ENCODE results near the gene KANSL1L. TPM values are rescaled to one million over a fixed set of nuclear protein-coding genes. Genes with fewer than 3 reads are reported as not detected.
"Not testable (repeated sequence)": the region's sequence is repeated elsewhere in the genome, so short reads cannot be mapped to it uniquely, and the experiment has no call there.

The KANSL1L gene
- total RNA-seq, 2 experiments from 2014 or later = 4.6 to 6.3 TPM

DNA sequence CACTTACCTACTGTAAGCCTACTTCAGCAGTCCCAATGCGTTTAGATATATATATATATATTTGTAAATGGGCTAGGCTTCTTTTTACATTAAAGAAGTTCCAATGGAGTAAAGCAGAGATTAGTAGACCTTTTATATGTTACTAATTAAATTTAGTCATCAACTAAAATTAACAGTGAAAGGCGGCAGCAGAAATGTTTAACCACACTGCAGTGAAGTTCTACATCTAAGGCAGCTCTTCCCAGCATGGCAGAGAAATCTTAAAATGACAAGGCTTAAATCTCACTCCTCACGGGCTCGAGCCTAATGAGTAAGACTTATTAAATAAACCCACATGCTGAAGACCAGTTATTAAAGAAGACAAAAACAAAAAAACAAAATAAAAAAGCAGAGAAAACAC is 19.1 kb upstream of the KANSL1L start:
- DNase-seq = no peak
- no peak overlapping the region for H3K4me3 Mint-ChIP-seq

DNA sequence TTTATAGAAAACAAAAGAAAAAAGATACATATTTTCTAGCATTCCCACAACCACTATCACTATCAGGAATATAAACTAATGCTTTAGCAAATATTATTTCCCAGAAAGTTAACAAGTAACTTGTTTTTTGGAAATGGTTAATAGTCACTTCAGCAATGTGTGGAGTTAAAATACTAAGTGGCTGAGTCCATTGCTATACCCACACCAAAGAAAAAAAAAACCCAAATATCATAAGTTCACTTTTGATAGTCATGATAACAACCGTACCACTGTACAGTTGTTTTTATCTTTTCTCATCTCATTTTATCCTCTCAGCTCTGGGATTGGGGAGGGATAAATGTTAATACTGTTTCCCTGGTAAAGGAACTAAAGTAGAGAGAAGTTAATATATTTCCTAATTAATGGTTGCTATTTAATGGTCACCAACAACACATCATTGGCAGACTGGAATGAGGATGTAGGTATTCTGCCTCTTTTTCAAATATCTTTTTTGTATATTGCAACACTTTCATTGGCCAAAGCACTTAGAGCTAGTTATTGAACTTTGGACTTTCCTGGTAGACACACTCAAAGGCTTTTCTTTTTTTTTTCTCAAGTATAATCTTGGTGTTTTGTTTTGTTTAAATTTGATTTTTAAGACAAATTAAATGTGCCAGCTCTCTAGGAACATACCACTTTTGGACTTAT is 18.4 kb upstream of the KANSL1L start:
- ChIA-PET CTCF (interaction anchor here (1.3 kb wide), 1 partner anchor 168 kb away, joined by 3 read pairs; no protein-coding TSS in a partner anchor), POLR2A (no interaction called here)
- H3K27me3 Mint-ChIP-seq = peaks cover 25% of the 10 kb centered on the region
- peaks cover 14% of the 10 kb centered on the region for H3K36me3 Mint-ChIP-seq (ENCODE audit: low read depth)
- no peak overlapping the region for H3K4me3 Mint-ChIP-seq
- no peak for DNase-seq
- no peaks in the 10 kb centered on the region for H3K4me1 Mint-ChIP-seq
- H3K9me3 Mint-ChIP-seq = peaks cover 9% of the 10 kb centered on the region
- no peak overlapping the region for H3K27ac Mint-ChIP-seq

More for the DNA sequence above, 19.1 kb upstream of the KANSL1L start:
- Mint-ChIP-seq H3K27ac (no peak overlapping the region), H3K27me3 (peaks cover 21% of the 10 kb centered on the region), H3K36me3 (ENCODE audit: low read depth) (peaks cover 9% of the 10 kb centered on the region), H3K9me3 (peaks cover 3% of the 10 kb centered on the region), H3K4me1 (no peaks in the 10 kb centered on the region)
- ChIA-PET CTCF (interaction anchor here (1.3 kb wide), 1 partner anchor 169 kb away, joined by 3 read pairs; no protein-coding TSS in a partner anchor), POLR2A (no interaction called here)

DNA sequence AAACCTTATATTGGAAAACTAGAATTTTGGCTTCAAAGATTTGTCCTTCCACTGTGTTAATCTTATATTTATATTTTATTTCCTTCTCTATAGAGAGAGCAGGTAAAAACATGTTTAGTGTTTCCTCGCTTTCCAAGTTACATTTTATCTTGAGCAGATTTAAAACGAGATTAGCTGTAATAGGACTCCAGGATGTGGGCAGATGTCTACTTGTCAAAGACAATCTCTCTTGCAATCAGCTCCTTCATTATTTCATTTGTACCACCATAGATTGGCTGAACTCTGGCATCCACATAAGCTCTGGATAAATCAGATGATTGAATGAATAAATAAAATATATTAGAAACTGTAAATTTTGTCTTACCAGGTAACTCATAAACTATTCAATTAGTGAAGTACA is 17.5 kb upstream of the KANSL1L start:
- Mint-ChIP-seq H3K4me1 (peaks cover 4% of the 10 kb centered on the region), H3K9me3 (peaks cover 17% of the 10 kb centered on the region), H3K27me3 (peaks cover 24% of the 10 kb centered on the region), H3K27ac (no peak overlapping the region), H3K4me3 (no peak overlapping the region), H3K36me3 (ENCODE audit: low read depth) (peaks cover 21% of the 10 kb centered on the region)
- no peak for DNase-seq
- CTCF ChIA-PET = no interaction called here
- POLR2A ChIA-PET = no interaction called here

DNA sequence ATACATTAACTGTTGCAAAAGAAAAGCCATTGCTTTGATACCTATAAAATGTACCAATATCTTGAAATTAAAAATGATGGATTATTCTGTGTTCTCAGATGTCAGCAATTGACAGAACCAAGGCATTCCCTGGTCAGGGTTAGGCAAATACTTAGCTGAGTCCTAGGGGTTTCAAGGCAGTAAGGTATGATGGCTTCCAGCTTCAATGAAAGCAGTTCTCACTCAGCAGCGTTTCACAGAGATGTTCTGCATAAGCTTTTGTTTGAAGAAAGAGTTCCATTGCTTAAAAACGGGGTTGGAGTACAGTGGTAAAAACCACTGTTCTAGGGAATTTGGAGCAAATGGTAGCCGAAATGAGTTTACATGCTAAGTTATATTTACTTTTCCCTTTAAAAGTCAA is 17.0 kb upstream of the KANSL1L start:
- Mint-ChIP-seq H3K36me3 (ENCODE audit: low read depth) (peaks cover 26% of the 10 kb centered on the region), H3K4me3 (no peak overlapping the region), H3K27ac (no peak overlapping the region), H3K9me3 (peaks cover 23% of the 10 kb centered on the region), H3K27me3 (peaks cover 24% of the 10 kb centered on the region), H3K4me1 (peaks cover 10% of the 10 kb centered on the region)
- no peak for DNase-seq
- ChIA-PET POLR2A (no interaction called here), CTCF (no interaction called here)

DNA sequence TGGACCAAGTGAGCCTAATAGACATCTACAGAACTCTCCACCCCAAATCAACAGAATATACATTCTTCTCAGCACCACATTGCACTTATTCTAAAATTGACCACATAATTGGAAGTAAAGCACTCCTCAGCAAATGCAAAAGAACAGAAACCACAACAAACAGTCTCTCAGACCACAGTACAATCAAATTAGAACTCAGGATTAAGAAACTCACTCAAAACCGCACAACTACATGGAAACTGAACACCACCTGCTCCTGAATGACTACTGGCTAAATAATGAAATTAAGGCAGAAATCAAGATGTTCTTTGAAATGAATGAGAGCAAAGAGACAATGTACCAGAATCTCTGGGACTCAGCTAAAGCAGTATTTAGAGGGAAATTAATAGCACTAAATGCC is 12.7 kb upstream of the KANSL1L start:
- H3K4me3 Mint-ChIP-seq, DNase-seq, CTCF ChIA-PET, H3K27ac Mint-ChIP-seq, POLR2A ChIA-PET: not testable (repeated sequence)
- H3K9me3 Mint-ChIP-seq = peaks cover 23% of the 10 kb centered on the region
- H3K36me3 Mint-ChIP-seq (ENCODE audit: low read depth) = peaks cover 27% of the 10 kb centered on the region
- peaks cover 20% of the 10 kb centered on the region for H3K4me1 Mint-ChIP-seq
- H3K27me3 Mint-ChIP-seq = peaks cover 32% of the 10 kb centered on the region

DNA sequence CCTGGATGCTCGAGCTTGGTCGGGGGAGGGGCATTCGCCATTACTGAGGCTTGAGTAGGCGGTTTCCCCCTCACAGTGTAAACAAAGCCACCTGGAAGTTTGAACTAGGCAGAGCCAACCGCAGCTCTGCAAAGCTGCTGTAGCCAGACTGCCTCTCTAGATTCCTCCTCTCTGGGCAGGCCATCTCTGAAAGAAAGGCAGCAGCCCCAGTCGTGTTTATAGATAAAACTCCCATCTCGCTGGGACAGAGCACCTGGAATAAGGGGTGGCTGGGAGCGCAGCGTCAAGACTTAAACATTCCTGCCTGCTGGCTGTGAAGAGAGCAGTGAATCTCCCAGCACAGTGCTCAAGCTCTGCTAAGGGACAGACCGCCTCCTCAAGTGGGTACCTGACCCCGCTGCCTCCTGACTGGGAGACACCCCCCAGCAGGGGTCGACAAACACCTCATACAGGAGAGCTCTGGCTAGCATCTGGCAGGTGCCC is 10.4 kb upstream of the KANSL1L start:
- H3K9me3 Mint-ChIP-seq = peaks cover 23% of the 10 kb centered on the region
- POLR2A ChIA-PET, H3K27ac Mint-ChIP-seq, H3K4me3 Mint-ChIP-seq, CTCF ChIA-PET, DNase-seq: not testable (repeated sequence)
- peaks cover 20% of the 10 kb centered on the region for H3K4me1 Mint-ChIP-seq
- peaks cover 44% of the 10 kb centered on the region for H3K27me3 Mint-ChIP-seq
- peaks cover 27% of the 10 kb centered on the region for H3K36me3 Mint-ChIP-seq (ENCODE audit: low read depth)

DNA sequence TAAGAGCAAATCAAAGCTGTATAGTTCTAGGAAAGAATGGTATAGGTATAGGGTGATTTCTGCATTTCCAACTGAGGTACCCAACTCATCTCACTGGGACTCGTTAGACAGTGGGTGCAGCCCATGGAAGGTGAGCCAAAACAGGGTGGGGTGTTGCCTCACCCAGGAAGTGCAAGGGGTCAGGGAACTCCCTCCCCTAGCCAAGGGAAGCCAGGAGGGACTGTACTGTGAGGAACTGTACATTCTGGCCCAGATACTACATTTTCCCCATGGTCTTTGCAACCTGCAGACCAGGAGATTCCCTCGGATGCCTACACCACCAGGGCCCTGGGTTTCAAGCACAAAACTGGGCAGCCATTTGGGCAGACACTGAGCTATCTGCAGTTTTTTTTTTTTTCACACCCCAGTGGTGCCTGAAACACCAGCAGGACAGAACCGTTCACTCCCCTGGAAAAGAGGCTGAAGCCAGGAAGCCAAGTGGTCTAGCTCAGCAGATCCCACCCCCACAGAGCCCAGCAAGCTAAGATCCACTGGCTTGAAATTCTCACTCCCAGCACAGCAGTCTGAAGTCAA is 9.9 kb upstream of the KANSL1L start:
- DNase-seq, CTCF ChIA-PET: not testable (repeated sequence)
- peaks cover 23% of the 10 kb centered on the region for H3K9me3 Mint-ChIP-seq

DNA sequence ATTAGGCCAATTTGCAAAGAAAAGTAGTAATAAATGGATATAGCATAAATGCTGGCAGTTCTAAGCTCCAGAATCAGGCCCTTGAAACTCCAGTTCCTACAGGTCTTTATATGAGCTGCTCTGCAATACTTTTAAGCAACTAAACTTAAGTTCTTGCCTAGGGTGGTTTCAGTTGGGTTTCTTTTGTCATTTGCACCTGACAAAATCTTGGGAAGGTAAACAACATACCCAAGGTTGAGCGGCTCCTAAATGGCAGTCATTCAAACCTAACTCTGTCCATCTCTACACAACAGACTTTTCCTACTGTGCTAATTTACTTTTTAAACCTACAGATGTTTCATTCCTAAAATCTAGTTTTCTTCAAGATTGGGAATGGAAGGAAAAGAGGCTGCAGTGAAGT is 9.3 kb upstream of the KANSL1L start:
- Mint-ChIP-seq H3K27ac (no peak overlapping the region), H3K4me3 (no peak overlapping the region), H3K27me3 (peaks cover 42% of the 10 kb centered on the region), H3K36me3 (ENCODE audit: low read depth) (peaks cover 19% of the 10 kb centered on the region), H3K4me1 (peaks cover 20% of the 10 kb centered on the region), H3K9me3 (peaks cover 21% of the 10 kb centered on the region)
- no peak for DNase-seq
- ChIA-PET POLR2A (interaction anchor here (1.2 kb wide), 1 partner anchor 10 kb away, joined by 6 read pairs; the partner anchor contains the start of gene KANSL1L), CTCF (no interaction called here)

More for the DNA sequence above, 9.9 kb upstream of the KANSL1L start:
- POLR2A ChIA-PET = interaction anchor here (1.2 kb wide), 1 partner anchor 10 kb away, joined by 6 read pairs; the partner anchor contains the start of gene KANSL1L
- peaks cover 43% of the 10 kb centered on the region for H3K27me3 Mint-ChIP-seq
- H3K4me1 Mint-ChIP-seq = peaks cover 20% of the 10 kb centered on the region
- H3K27ac Mint-ChIP-seq, H3K4me3 Mint-ChIP-seq: not testable (repeated sequence)
- peaks cover 22% of the 10 kb centered on the region for H3K36me3 Mint-ChIP-seq (ENCODE audit: low read depth)

DNA sequence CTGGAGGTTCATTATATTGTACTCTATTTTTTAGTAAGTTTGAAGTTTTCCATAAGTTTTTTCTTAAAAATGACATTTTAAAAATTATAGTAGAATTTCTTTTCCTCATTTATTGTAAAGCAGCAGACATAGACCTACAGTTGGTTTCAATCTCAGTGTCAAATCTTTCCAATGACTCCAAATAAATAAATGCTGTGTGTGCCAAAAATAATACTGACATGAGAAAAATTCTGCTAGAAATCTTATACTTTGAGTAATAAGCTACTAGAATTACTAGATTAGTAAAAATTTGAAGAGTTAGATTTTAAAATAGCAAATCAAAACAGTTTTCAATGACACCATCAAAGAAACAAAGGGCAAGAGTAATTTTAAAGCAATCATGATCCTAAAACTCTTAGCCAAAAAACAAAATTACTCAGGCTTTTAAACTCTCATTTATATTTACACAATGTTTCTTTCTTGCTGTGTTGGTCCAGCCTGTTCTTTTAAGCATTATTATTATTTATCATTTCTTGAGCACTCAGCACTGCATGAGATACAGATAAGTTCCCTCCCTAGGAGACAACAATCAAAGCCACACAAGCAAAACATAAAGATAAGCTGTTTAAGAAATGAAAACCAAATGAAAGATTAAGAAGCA is 8.3 kb upstream of the KANSL1L start:
- Mint-ChIP-seq H3K36me3 (ENCODE audit: low read depth) (peaks cover 12% of the 10 kb centered on the region), H3K27me3 (peaks cover 42% of the 10 kb centered on the region), H3K27ac (no peak overlapping the region), H3K9me3 (peaks cover 13% of the 10 kb centered on the region), H3K4me3 (no peak overlapping the region), H3K4me1 (peaks cover 20% of the 10 kb centered on the region)
- DNase-seq = no peak
- ChIA-PET POLR2A (interaction anchor here (1.2 kb wide), 1 partner anchor 9 kb away, joined by 6 read pairs; the partner anchor contains the start of gene KANSL1L), CTCF (interaction anchor here (0.9 kb wide), 1 partner anchor 16 kb away, joined by 3 read pairs; no protein-coding TSS in a partner anchor)

DNA sequence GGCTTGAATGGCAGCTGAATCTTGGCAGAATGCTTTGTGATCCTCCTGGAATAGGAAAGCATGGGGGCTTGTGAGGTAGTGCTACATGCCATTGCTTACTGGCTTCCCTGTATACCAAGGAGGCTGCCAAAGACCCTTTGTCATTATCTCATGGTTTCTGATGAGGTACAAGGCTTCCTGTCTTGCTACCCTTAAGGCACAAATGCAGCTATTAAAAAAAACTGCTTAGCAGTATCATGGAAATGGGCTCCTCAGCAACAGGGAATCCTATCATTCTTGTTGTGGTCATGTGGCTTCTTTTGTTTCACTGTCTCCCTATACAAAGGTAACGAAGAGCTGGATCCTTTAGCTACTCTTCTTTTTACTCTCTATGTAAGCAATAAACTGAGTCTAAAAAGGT is 6.6 kb upstream of the KANSL1L start:
- H3K4me3 Mint-ChIP-seq = no peak overlapping the region
- H3K27me3 Mint-ChIP-seq = peaks cover 49% of the 10 kb centered on the region
- no peaks in the 10 kb centered on the region for H3K36me3 Mint-ChIP-seq (ENCODE audit: low read depth)
- ChIA-PET CTCF (interaction anchor here (1.2 kb wide), 1 partner anchor 21 kb away, joined by 3 read pairs; no protein-coding TSS in a partner anchor), POLR2A (no interaction called here)
- no peaks in the 10 kb centered on the region for H3K9me3 Mint-ChIP-seq
- H3K4me1 Mint-ChIP-seq = peaks cover 9% of the 10 kb centered on the region
- DNase-seq = no peak
- H3K27ac Mint-ChIP-seq = no peak overlapping the region

DNA sequence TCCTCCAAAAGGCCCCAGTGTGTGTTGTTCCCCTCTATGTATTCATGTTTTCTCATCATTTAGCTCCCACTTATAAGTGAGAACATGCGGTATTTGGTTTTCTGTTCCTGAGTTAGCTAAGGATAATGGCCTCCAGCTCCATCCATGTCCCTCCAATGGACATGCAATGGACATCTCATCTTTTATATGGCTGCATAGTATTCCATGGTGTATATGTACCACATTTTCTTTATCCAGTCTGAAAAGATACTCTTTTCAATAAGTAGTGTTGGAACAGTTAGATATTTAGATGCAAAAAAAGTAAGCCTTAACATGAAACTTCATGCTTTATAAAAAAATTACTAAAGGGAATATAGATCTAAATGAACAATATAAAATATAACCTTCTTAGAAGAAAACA is 5.9 kb upstream of the KANSL1L start:
- POLR2A ChIA-PET; H3K4me3 Mint-ChIP-seq; H3K36me3 Mint-ChIP-seq (ENCODE audit: low read depth); H3K9me3 Mint-ChIP-seq; DNase-seq; H3K27ac Mint-ChIP-seq: not testable (repeated sequence)
- Mint-ChIP-seq H3K27me3 (peaks cover 51% of the 10 kb centered on the region), H3K4me1 (peaks cover 11% of the 10 kb centered on the region)
- CTCF ChIA-PET = interaction anchor here (1.2 kb wide), 1 partner anchor 22 kb away, joined by 3 read pairs; no protein-coding TSS in a partner anchor

DNA sequence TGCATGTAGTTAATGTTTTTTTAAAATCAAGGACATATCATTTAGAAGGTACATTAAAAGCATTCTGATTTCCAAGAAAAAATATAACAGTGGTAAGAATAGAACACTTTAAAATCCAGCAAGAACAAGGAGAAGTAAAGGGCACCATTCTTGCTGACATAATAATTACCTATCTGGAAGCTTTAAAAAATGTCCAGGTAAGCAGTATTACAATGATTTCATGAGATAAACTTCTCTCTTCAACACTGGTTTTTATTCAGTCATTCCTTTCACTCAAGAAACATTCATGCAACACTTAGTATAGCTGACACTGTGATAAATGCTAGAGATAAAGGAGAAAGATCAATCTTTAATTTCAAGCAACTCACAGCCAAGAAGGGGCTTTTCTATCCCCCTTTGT is 2.9 kb upstream of the KANSL1L start:
- Mint-ChIP-seq H3K36me3 (ENCODE audit: low read depth) (no peaks in the 10 kb centered on the region), H3K4me1 (peaks cover 18% of the 10 kb centered on the region), H3K27me3 (peaks cover 52% of the 10 kb centered on the region), H3K9me3 (no peaks in the 10 kb centered on the region), H3K27ac (no peak overlapping the region), H3K4me3 (no peak overlapping the region)
- POLR2A ChIA-PET = no interaction called here
- CTCF ChIA-PET = interaction anchor here (1.0 kb wide), 1 partner anchor 22 kb away, joined by 3 read pairs; no protein-coding TSS in a partner anchor
- DNase-seq = no peak

DNA sequence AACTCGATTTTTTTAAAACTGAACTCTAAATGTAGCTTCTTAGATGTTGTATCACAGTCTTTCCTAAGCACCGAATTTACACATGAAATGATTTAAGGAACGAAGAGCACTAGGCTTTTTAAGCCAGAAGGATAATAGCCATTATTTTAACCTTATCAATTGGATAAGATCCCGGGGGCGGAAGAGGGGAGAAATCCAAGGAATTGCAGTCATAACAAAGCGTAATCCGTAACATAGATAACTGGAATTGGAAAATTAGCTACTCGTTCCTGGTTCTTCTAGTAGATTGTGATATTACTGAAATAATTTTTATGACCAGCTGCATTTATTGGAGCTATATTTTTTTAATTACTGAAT is 988 bp upstream of the KANSL1L start:
- POLR2A ChIA-PET = no interaction called here

More for the DNA sequence above, 988 bp upstream of the KANSL1L start:
- Mint-ChIP-seq H3K4me3 (peak overlapping the region; percentile 81), H3K27me3 (peaks cover 42% of the 10 kb centered on the region), H3K9me3 (no peaks in the 10 kb centered on the region), H3K27ac (peak overlapping the region; percentile 26), H3K36me3 (ENCODE audit: low read depth) (no peaks in the 10 kb centered on the region), H3K4me1 (peaks cover 26% of the 10 kb centered on the region)
- DNase-seq = no peak
- CTCF ChIA-PET = interaction anchor here (1.4 kb wide), 1 partner anchor 26 kb away, joined by 3 read pairs; no protein-coding TSS in a partner anchor
